ENCODE results near the gene IL12B.

IL12B gene

GRCh38 chr5:159337016-159337955, 7.0 kb upstream of the IL12B start:
- DNase-seq, result peak; percentile 74

DNA sequence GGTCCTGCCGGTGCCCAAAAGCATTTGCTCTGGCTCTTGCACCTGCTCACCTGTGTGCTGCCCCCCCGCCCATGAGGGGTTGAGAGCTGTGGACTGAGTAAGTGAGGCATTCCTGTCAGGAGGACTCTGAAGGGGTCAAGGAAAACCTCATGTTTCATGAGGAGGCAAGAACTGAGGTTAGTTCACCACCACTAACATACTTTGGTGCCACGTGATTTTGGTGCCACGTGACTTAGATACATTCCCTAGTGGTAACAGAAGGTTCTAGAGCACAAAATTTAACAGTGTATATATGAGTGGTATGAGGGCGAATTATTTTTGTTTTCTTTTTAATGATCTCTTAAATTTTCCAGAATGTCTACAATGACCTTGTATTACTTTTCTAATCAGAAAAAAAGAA, 6.3 kb upstream of the IL12B start:
- in situ Hi-C loops (cut with MboI; ENCODE audit: low pct_unique_long_range_greater_than_20kb, low sequenced_read_pairs), result no loop called here

More at GRCh38 chr5:159337016-159337955, 7.0 kb upstream of the IL12B start:
- in situ Hi-C loops (cut with MboI; ENCODE audit: low pct_unique_long_range_greater_than_20kb, low sequenced_read_pairs), result no loop called here

GRCh38 chr5:159333545-159333925, 3.2 kb upstream of the IL12B start:
- in situ Hi-C loops (cut with MboI; ENCODE audit: low pct_unique_long_range_greater_than_20kb, low sequenced_read_pairs), result no loop called here
- no peak for DNase-seq

More for the DNA sequence above, 6.3 kb upstream of the IL12B start:
- no peak for DNase-seq

- in situ Hi-C loops (cut with MboI; ENCODE audit: low pct_unique_long_range_greater_than_20kb, low sequenced_read_pairs), result no loop called here
- DNase-seq, result no peak
Measured at GRCh38 chr5:159332800-159333544, 2.7 kb upstream of the IL12B start.

DNA sequence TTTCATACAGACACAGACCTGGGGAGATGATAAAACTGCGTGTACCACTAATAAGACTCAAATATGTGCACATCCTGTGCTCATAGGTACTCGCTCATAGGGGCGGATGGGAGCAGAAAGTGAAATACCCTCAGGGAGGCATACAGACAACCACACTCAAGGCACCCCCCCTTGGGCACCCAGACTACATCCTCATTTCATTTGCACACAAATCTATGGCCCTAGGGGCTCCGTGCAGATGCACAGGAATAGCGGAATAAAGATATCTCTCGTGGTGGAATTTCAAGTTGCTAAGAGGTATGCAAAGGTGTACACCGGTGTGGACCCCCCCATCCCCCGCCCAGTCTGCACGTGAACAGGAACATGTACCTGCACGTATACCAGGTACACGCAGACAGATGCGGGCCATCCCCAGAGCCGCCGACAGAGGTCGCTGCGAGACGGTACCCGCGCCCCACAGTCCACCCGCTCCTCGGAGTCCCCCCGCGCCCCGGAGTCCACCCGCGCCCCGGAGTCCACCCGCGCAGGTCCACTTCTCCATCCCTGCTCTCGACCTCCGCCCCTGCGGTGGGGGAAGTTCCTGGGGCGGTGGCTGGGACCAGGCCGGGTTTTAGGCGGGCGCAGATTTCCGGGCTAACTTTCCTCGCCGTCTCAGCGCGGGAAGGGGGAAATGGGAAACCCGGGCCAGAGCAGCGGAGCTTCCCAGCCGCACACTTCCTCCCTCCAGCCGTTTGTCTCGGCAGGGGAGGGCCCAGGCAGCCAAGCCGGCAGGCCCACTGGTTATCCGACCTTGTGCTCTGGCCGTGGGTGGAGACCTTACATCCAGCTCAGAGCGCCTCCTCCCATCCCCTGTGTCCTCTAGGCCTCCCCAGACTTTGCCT, 1.0 kb upstream of the IL12B start:
- in situ Hi-C loops (cut with MboI; ENCODE audit: low pct_unique_long_range_greater_than_20kb, low sequenced_read_pairs), result no loop called here
- peak; percentile 61 for DNase-seq

DNA sequence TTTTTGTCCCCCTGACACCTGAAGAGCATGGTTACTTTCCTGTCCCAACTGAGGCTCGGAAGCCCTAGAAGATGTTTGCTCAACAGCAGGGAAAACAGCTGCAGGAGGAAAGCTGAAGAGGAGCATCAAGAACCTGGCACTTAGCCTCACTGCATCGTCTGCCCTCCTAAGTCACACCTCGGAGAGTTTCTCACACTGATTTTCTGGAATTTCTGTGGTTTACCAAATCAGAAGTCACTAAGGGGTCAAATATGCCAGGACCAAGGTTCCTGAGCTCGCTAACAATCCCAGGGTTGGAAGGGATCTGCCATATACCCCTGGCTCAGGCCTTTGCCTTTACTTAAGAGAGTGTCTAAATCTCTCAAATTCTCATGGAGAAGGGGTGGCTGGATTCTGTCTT, 5.3 kb downstream of the IL12B start:
- no peak for DNase-seq
- in situ Hi-C loops (cut with MboI; ENCODE audit: low pct_unique_long_range_greater_than_20kb, low sequenced_read_pairs), result no loop called here

DNA sequence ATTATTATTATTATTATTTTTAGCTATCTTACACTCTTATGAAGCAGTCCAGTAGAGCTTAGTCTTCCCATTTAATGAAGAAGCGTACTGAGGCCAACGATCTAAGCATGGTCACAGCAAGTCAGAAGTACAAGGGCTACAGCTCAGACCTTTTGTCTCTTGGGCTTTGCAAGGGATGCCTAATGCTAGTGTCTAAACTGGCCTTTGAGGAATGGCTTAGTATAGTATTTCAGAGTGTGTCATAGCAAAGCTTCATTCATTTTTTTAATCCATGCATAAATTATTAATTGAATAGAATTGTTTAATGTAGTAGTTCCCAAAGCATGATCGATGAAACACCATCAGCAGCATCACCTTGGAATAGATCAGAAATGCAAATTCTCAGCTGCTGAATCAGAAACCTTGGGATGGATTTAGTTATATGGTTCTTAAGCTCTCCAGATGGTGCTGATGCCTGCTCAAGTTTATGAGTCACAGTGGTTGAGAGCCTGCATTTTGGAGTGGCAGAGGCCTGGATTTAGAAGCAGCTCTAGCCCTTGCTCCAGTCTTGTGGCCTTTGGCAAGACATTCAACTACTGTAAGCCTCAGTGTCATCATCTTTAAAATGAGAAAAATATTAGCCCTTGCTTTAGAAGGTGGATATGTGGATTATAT, 6.1 kb downstream of the IL12B start:
- DNase-seq, result no peak
- in situ Hi-C loops (cut with MboI; ENCODE audit: low pct_unique_long_range_greater_than_20kb, low sequenced_read_pairs), result no loop called here

DNA sequence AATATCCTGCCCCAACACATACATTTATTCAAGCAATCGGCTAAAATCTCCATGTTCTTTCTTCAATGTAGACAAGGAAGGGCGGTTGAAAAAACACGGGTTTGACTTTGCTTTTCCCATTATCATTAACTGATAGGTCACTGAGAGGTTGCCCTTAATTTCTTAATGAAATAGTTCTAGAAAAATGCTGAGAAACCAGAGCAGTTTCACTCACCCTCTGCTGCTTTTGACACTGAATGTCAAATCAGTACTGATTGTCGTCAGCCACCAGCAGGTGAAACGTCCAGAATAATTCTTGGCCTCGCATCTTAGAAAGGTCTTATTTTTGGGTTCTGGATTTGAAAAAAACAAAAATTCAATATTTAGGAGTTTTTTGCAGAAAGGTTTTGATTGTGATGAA, 8.1 kb downstream of the IL12B start:
- in situ Hi-C loops (cut with MboI; ENCODE audit: low pct_unique_long_range_greater_than_20kb, low sequenced_read_pairs), result no loop called here

DNA sequence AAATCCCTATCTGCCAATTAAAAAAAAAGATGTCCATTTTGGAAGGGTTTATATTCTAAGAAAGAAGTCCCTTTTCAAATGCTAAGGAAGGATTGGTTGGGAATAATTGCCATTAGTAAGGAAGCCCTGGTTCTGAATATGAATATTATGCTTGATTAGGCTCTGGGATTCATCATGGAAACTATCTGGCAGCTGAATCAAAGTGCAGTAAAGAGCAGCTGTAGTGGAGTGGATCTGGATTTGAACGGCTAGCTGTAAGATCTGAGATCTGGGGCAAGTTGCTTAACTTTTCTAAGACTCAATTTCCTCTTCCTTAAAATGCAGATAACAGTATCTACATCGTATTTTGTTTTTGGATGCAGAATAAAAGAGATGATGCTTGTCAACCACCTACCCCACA, 10.5 kb downstream of the IL12B start:
- in situ Hi-C loops (cut with MboI; ENCODE audit: low pct_unique_long_range_greater_than_20kb, low sequenced_read_pairs), result no loop called here
- no peak for DNase-seq

More for the DNA sequence above, 8.1 kb downstream of the IL12B start:
- no peak for DNase-seq

DNA sequence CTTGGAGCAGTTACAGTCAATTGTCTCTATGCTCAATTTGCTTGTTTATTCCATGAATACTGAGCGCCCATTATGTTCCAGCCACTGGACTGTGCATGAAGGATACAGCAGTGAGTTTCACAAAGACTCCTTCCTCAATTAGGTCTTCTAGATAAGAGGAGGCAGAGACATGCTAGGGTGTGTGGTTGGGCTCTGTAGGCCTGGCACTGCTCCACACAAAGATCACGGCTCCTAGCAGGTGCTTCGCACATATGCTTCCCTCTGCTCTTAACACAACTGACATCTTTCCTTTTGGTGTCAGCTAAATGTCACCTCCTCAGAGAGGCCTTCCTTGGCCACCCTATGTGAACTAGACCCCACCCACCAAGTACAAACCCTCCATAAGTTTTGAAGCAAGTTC, 10.9 kb downstream of the IL12B start:
- in situ Hi-C loops (cut with MboI; ENCODE audit: low pct_unique_long_range_greater_than_20kb, low sequenced_read_pairs), result no loop called here
- no peak for DNase-seq

DNA sequence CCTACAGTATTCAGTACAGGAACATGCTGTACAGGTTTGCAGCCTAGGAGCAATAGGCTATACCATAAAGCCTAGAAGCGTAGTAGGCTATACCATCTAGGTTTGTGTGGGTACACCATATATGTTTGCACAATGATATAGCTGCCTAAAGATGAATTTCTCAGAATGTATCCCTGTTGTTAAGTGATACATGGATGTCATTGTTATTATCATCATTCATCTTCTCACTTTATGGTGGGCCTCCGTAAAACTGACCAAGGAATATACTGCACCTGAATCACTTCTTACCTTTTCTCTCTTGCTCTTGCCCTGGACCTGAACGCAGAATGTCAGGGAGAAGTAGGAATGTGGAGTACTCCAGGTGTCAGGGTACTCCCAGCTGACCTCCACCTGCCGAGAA, 11.8 kb downstream of the IL12B start:
- no peak for DNase-seq
- in situ Hi-C loops (cut with MboI; ENCODE audit: low pct_unique_long_range_greater_than_20kb, low sequenced_read_pairs), result no loop called here

- in situ Hi-C loops (cut with MboI; ENCODE audit: low pct_unique_long_range_greater_than_20kb, low sequenced_read_pairs), result no loop called here
- no peak for DNase-seq
Measured at GRCh38 chr5:159317849-159318248, 12.4 kb downstream of the IL12B start.

DNA sequence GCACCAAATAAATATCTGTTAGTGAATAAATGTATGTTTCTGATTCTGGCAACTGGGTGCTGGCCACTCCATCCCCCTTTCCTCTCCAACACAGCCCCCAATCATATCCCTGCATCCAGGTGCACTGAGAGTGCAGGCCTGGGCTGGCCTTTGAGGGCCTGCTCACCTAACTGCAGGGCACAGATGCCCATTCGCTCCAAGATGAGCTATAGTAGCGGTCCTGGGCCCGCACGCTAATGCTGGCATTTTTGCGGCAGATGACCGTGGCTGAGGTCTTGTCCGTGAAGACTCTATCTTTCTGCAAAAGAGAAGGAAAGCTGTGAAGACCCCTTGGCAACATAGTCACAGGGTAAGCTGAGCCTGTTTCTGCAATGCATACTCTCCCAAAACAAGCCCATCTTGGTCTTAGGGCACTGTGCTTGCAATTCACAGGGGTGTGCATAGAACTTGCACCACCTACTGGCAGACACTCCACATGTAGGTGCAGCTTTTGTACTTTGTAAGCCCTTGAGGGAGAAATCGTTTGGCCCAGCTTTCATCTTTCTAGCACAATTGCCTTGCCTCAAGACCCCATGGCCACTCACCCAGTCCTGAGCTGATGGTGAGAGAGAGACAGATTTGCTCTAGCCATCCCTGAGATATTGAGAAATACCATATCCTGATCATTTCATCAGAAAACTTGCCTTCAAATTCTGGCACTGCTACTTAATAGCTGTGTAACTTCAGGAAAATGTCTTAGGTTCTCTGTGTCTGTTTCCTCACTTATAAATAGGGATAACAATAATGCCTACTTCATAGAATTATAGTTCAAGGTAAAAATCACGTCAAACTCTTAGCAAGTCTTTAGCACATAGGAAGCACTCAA, 13.5 kb downstream of the IL12B start:
- peak; percentile 40 for DNase-seq
- in situ Hi-C loops (cut with MboI; ENCODE audit: low pct_unique_long_range_greater_than_20kb, low sequenced_read_pairs), result no loop called here

DNA sequence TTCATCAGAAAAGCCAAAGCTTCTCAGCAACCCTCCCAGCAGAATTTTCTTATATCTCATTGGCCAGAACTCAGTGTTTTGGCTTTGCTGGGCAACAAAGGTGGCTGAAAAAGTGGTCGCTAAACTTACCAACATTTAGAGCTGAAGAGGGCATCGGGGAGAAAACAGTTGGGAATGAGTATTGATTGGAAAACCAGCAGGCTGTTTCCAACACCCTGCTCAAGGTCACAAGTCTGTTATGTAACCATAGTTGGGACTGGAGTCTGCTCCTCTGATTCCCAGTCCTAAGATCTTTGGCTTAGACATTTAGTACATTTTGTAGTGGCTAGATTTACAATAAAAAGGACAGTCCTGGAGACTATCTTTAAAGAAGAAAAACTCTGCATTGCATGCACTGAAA, 17.1 kb downstream of the IL12B start:
- in situ Hi-C loops (cut with MboI; ENCODE audit: low pct_unique_long_range_greater_than_20kb, low sequenced_read_pairs), result no loop called here
- no peak for DNase-seq

GRCh38 chr5:159311063-159311462, 19.2 kb downstream of the IL12B start:
- no peak for DNase-seq
- in situ Hi-C loops (cut with MboI; ENCODE audit: low pct_unique_long_range_greater_than_20kb, low sequenced_read_pairs), result no loop called here

- DNase-seq, result no peak
- in situ Hi-C loops (cut with MboI; ENCODE audit: low pct_unique_long_range_greater_than_20kb, low sequenced_read_pairs), result no loop called here
Measured at GRCh38 chr5:159310511-159310910, 19.8 kb downstream of the IL12B start.

DNA sequence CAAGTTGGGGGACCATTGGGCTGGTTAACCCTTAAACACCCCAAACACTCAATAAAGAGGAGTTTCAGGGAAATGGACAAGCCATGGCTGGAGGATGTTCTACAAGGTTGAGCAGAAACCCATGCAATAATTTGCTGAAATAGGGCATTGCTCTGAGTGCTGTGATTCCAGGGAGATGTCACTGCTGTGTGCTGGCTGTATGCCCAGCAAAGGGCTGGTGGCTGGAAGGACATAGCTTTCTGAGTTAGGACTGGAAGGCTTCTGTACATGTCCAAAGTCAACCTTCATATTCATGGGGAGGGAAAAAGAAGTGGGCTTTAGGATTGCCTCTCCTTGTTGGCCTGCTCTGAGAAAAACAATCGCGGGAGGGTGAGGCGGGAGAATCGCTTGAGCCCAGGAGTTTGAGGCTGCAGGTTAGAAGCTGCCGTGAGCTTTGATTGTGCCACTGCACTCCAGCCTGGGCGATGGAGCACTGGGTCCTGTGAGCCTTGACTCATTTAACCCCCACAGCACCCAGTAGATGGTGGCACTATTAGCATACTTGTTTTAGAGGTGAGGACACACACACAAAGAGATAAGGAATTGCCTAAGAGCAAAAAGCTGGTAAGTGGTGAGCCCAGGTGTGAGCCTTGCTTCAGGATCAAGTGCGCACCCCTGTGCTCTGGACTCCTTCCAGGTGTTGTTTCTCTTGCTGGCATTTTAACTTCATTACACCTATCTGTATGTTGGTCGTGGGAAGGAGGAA, 20.4 kb downstream of the IL12B start:
- no peak for DNase-seq
- in situ Hi-C loops (cut with MboI; ENCODE audit: low pct_unique_long_range_greater_than_20kb, low sequenced_read_pairs), result no loop called here
